Measurements from ENCODE around the gene EPAS1. TPM values are rescaled to one million over a fixed set of nuclear protein-coding genes. Genes with fewer than 3 reads are reported as not detected.

Gene EPAS1
- total RNA-seq, 1 donor from 2014 or later, result 205 TPM

GRCh38 chr2:46342566-46343315, 45.5 kb downstream of the EPAS1 start:
- H3K4me1 ChIP-seq, result peaks cover 100% of the 10 kb centered on the region
- peaks cover 10% of the 10 kb centered on the region for H3K36me3 ChIP-seq
- no peaks in the 10 kb centered on the region for H3K9me3 ChIP-seq (replicated peaks)
- intact Hi-C loops (cut with micrococcal nuclease), result no loop called here
- H3K4me3 ChIP-seq, result no peak overlapping the region
- DNase-seq, result no peak
- H3K27ac ChIP-seq (replicated peaks), result peak overlapping the region; percentile 87
- no peaks in the 10 kb centered on the region for H3K27me3 ChIP-seq (ENCODE audit: low read depth)
- no peak for TF ChIP-seq CTCF (IDR thresholded peaks at IDR 0.05; ENCODE audit: borderline replicate concordance)

GRCh38 chr2:46344706-46345105, 47.5 kb downstream of the EPAS1 start:
- peaks cover 28% of the 10 kb centered on the region for H3K36me3 ChIP-seq
- H3K4me3 ChIP-seq, result no peak overlapping the region
- no peaks in the 10 kb centered on the region for H3K27me3 ChIP-seq (ENCODE audit: low read depth)
- no peak for DNase-seq
- peak overlapping the region; percentile 87 for H3K27ac ChIP-seq (replicated peaks)
- TF ChIP-seq CTCF (IDR thresholded peaks at IDR 0.05; ENCODE audit: borderline replicate concordance), result no peak
- H3K4me1 ChIP-seq, result peaks cover 100% of the 10 kb centered on the region
- no peaks in the 10 kb centered on the region for H3K9me3 ChIP-seq (replicated peaks)
- intact Hi-C loops (cut with micrococcal nuclease), result no loop called here

DNA sequence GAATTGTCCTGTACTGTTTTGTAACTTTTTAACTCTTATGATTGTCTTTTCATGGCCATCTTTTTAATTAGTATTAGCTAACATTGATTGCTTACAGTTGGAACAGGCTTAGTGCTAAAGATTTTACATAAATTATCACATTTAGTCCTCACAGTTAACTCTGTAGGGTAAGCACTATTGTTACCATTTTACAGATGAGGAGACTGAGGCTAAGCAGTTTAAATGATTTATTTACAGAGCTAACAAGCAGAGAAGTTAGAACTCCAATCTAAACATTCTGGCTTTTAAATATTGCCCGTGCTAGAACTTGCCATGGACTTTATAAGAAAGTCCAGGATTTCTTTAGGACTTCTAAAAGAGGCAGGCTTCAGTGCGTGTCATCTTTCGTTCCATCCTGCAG, 48.6 kb downstream of the EPAS1 start:
- H3K4me3 ChIP-seq, result no peak overlapping the region
- peaks cover 100% of the 10 kb centered on the region for H3K4me1 ChIP-seq
- H3K27ac ChIP-seq (replicated peaks), result peak overlapping the region; percentile 87
- H3K9me3 ChIP-seq (replicated peaks), result no peaks in the 10 kb centered on the region
- H3K36me3 ChIP-seq, result peaks cover 37% of the 10 kb centered on the region
- no peaks in the 10 kb centered on the region for H3K27me3 ChIP-seq (ENCODE audit: low read depth)
- DNase-seq, result no peak
- intact Hi-C loops (cut with micrococcal nuclease), result no loop called here
- TF ChIP-seq CTCF (IDR thresholded peaks at IDR 0.05; ENCODE audit: borderline replicate concordance), result no peak

DNA sequence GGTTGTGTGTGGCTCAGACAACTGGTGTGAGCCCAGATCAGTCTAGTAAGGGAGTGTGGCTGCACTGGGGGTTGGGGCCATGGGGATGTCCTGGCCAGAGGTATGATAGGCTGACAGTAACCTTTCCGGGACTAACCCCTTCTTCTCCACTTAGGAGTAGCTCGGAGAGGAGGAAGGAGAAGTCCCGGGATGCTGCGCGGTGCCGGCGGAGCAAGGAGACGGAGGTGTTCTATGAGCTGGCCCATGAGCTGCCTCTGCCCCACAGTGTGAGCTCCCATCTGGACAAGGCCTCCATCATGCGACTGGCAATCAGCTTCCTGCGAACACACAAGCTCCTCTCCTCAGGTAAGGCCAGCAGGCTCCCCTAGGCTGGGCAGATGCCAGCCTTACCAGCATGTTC, 49.5 kb downstream of the EPAS1 start:
- H3K36me3 ChIP-seq, result peaks cover 45% of the 10 kb centered on the region
- H3K27me3 ChIP-seq (ENCODE audit: low read depth), result no peaks in the 10 kb centered on the region
- no peak for DNase-seq
- H3K9me3 ChIP-seq (replicated peaks), result no peaks in the 10 kb centered on the region
- TF ChIP-seq CTCF (IDR thresholded peaks at IDR 0.05; ENCODE audit: borderline replicate concordance), result no peak
- intact Hi-C loops (cut with micrococcal nuclease), result no loop called here
- peaks cover 100% of the 10 kb centered on the region for H3K4me1 ChIP-seq
- H3K4me3 ChIP-seq, result no peak overlapping the region
- peak overlapping the region; percentile 87 for H3K27ac ChIP-seq (replicated peaks)

- Histone ChIP-seq H3K27ac (replicated peaks) (peak overlapping the region; percentile 87), H3K4me1 (peaks cover 100% of the 10 kb centered on the region), H3K4me3 (no peak overlapping the region), H3K36me3 (peaks cover 45% of the 10 kb centered on the region), H3K9me3 (replicated peaks) (no peaks in the 10 kb centered on the region), H3K27me3 (ENCODE audit: low read depth) (no peaks in the 10 kb centered on the region)
- no peak for TF ChIP-seq CTCF (IDR thresholded peaks at IDR 0.05; ENCODE audit: borderline replicate concordance)
- intact Hi-C loops (cut with micrococcal nuclease), result no loop called here
- DNase-seq, result no peak
These were observed 50.6 kb downstream of the EPAS1 start for GRCh38 chr2:46347648-46348280.

Measured in left ventricle myocardium inferior (tissue), 1 donor.